ENCODE data around the gene MYO18B. TPM values are rescaled to one million over a fixed set of nuclear protein-coding genes. Genes with fewer than 3 reads are reported as not detected.

MYO18B gene
- total and polyA plus RNA-seq, 9 donors: 47.3 to 92.1 (median 74.7) TPM

GRCh38 chr22:25729016-25729995, 12.7 kb upstream of the MYO18B start:
- H3K27me3 ChIP-seq (ENCODE audit: control insufficient read depth, insufficient read depth, low read length): no peaks in the 10 kb centered on the region
- no peaks in the 10 kb centered on the region for H3K4me1 ChIP-seq (ENCODE audit: control insufficient read depth, insufficient read depth, low read length)
- H3K4me3 ChIP-seq (ENCODE audit: low read length): no peak overlapping the region
- WGBS (ENCODE audit: insufficient coverage): 84% methylated on average over 9 of the region's 19 CpGs
- no peak for DNase-seq
- no peak overlapping the region for H3K27ac ChIP-seq (ENCODE audit: low read length)
- no peaks in the 10 kb centered on the region for H3K36me3 ChIP-seq (ENCODE audit: control insufficient read depth, insufficient read depth, low read length)
- H3K9me3 ChIP-seq (replicated peaks; ENCODE audit: control insufficient read depth, low read depth, low read length): no peaks in the 10 kb centered on the region

- no peak overlapping the region for H3K4me3 ChIP-seq (ENCODE audit: low read length)
- WGBS (ENCODE audit: insufficient coverage): no CpG with 5 or more reads among the region's 2 CpGs
- H3K27ac ChIP-seq (ENCODE audit: low read length): no peak overlapping the region
- H3K4me1 ChIP-seq (ENCODE audit: control insufficient read depth, insufficient read depth, low read length): no peaks in the 10 kb centered on the region
- no peaks in the 10 kb centered on the region for H3K27me3 ChIP-seq (ENCODE audit: control insufficient read depth, insufficient read depth, low read length)
- no peaks in the 10 kb centered on the region for H3K9me3 ChIP-seq (replicated peaks; ENCODE audit: control insufficient read depth, low read depth, low read length)
- DNase-seq: no peak
- H3K36me3 ChIP-seq (ENCODE audit: control insufficient read depth, insufficient read depth, low read length): no peaks in the 10 kb centered on the region
Observed at GRCh38 chr22:25735650-25736049, 6.3 kb upstream of the MYO18B start.

- no peak for DNase-seq
- peaks cover 3% of the 10 kb centered on the region for H3K4me1 ChIP-seq (ENCODE audit: control insufficient read depth, insufficient read depth, low read length)
- no peaks in the 10 kb centered on the region for H3K9me3 ChIP-seq (replicated peaks; ENCODE audit: control insufficient read depth, low read depth, low read length)
- H3K27me3 ChIP-seq (ENCODE audit: control insufficient read depth, insufficient read depth, low read length): no peaks in the 10 kb centered on the region
- no peak overlapping the region for H3K4me3 ChIP-seq (ENCODE audit: low read length)
- WGBS (ENCODE audit: insufficient coverage): 49% methylated on average over 4 of the region's 9 CpGs
- H3K27ac ChIP-seq (ENCODE audit: low read length): no peak overlapping the region
- no peaks in the 10 kb centered on the region for H3K36me3 ChIP-seq (ENCODE audit: control insufficient read depth, insufficient read depth, low read length)
Observed at GRCh38 chr22:25736378-25737011, 5.5 kb upstream of the MYO18B start.

GRCh38 chr22:25739659-25740344, 2.2 kb upstream of the MYO18B start:
- H3K9me3 ChIP-seq (replicated peaks; ENCODE audit: control insufficient read depth, low read depth, low read length): no peaks in the 10 kb centered on the region
- no peak overlapping the region for H3K27ac ChIP-seq (ENCODE audit: low read length)
- DNase-seq: no peak
- no peaks in the 10 kb centered on the region for H3K27me3 ChIP-seq (ENCODE audit: control insufficient read depth, insufficient read depth, low read length)
- H3K4me3 ChIP-seq (ENCODE audit: low read length): no peak overlapping the region
- peaks cover 16% of the 10 kb centered on the region for H3K4me1 ChIP-seq (ENCODE audit: control insufficient read depth, insufficient read depth, low read length)
- 63% methylated on average over 3 of the region's 11 CpGs for WGBS (ENCODE audit: insufficient coverage)
- H3K36me3 ChIP-seq (ENCODE audit: control insufficient read depth, insufficient read depth, low read length): no peaks in the 10 kb centered on the region

GRCh38 chr22:25742918-25743708, 1.1 kb downstream of the MYO18B start:
- H3K36me3 ChIP-seq (ENCODE audit: control insufficient read depth, insufficient read depth, low read length): no peaks in the 10 kb centered on the region
- H3K27me3 ChIP-seq (ENCODE audit: control insufficient read depth, insufficient read depth, low read length): no peaks in the 10 kb centered on the region
- WGBS (ENCODE audit: insufficient coverage): 70% methylated on average over 6 of the region's 6 CpGs
- DNase-seq: no peak
- no peaks in the 10 kb centered on the region for H3K9me3 ChIP-seq (replicated peaks; ENCODE audit: control insufficient read depth, low read depth, low read length)
- H3K4me1 ChIP-seq (ENCODE audit: control insufficient read depth, insufficient read depth, low read length): peaks cover 46% of the 10 kb centered on the region
- peak overlapping the region; percentile 98 for H3K27ac ChIP-seq (ENCODE audit: low read length)
- H3K4me3 ChIP-seq (ENCODE audit: low read length): peak overlapping the region; percentile 56

GRCh38 chr22:25744694-25745093, 2.7 kb downstream of the MYO18B start:
- H3K4me1 ChIP-seq (ENCODE audit: control insufficient read depth, insufficient read depth, low read length): peaks cover 61% of the 10 kb centered on the region
- DNase-seq: no peak
- peak overlapping the region; percentile 74 for H3K27ac ChIP-seq (ENCODE audit: low read length)
- peaks cover 3% of the 10 kb centered on the region for H3K36me3 ChIP-seq (ENCODE audit: control insufficient read depth, insufficient read depth, low read length)
- no peak overlapping the region for H3K4me3 ChIP-seq (ENCODE audit: low read length)
- H3K9me3 ChIP-seq (replicated peaks; ENCODE audit: control insufficient read depth, low read depth, low read length): no peaks in the 10 kb centered on the region
- no CpG with 5 or more reads among the region's 4 CpGs for WGBS (ENCODE audit: insufficient coverage)
- no peaks in the 10 kb centered on the region for H3K27me3 ChIP-seq (ENCODE audit: control insufficient read depth, insufficient read depth, low read length)

GRCh38 chr22:25745341-25746011, 3.5 kb downstream of the MYO18B start:
- 74% methylated on average over 6 of the region's 7 CpGs for WGBS (ENCODE audit: insufficient coverage)
- DNase-seq: peak; percentile 74
- H3K4me3 ChIP-seq (ENCODE audit: low read length): no peak overlapping the region

GRCh38 chr22:25746012-25746373, 4.0 kb downstream of the MYO18B start:
- Histone ChIP-seq H3K4me1 (ENCODE audit: control insufficient read depth, insufficient read depth, low read length) (peaks cover 73% of the 10 kb centered on the region), H3K4me3 (ENCODE audit: low read length) (no peak overlapping the region)
- WGBS (ENCODE audit: insufficient coverage): no CpG with 5 or more reads among the region's 1 CpG

More at GRCh38 chr22:25745341-25746011, 3.5 kb downstream of the MYO18B start:
- H3K27me3 ChIP-seq (ENCODE audit: control insufficient read depth, insufficient read depth, low read length): no peaks in the 10 kb centered on the region
- no peaks in the 10 kb centered on the region for H3K9me3 ChIP-seq (replicated peaks; ENCODE audit: control insufficient read depth, low read depth, low read length)
- H3K36me3 ChIP-seq (ENCODE audit: control insufficient read depth, insufficient read depth, low read length): peaks cover 3% of the 10 kb centered on the region
- peaks cover 68% of the 10 kb centered on the region for H3K4me1 ChIP-seq (ENCODE audit: control insufficient read depth, insufficient read depth, low read length)
- H3K27ac ChIP-seq (ENCODE audit: low read length): peak overlapping the region; percentile 74

GRCh38 chr22:25747245-25747944, 5.4 kb downstream of the MYO18B start:
- H3K36me3 ChIP-seq (ENCODE audit: control insufficient read depth, insufficient read depth, low read length): peaks cover 7% of the 10 kb centered on the region
- H3K4me1 ChIP-seq (ENCODE audit: control insufficient read depth, insufficient read depth, low read length): peaks cover 76% of the 10 kb centered on the region
- no peaks in the 10 kb centered on the region for H3K9me3 ChIP-seq (replicated peaks; ENCODE audit: control insufficient read depth, low read depth, low read length)
- H3K27me3 ChIP-seq (ENCODE audit: control insufficient read depth, insufficient read depth, low read length): no peaks in the 10 kb centered on the region
- peak overlapping the region; percentile 66 for H3K27ac ChIP-seq (ENCODE audit: low read length)
- no peak overlapping the region for H3K4me3 ChIP-seq (ENCODE audit: low read length)
- 61% methylated on average over 7 of the region's 8 CpGs for WGBS (ENCODE audit: insufficient coverage)
- DNase-seq: peak; percentile 68

More at GRCh38 chr22:25746012-25746373, 4.0 kb downstream of the MYO18B start:
- DNase-seq: no peak
- H3K36me3 ChIP-seq (ENCODE audit: control insufficient read depth, insufficient read depth, low read length): peaks cover 3% of the 10 kb centered on the region
- no peaks in the 10 kb centered on the region for H3K27me3 ChIP-seq (ENCODE audit: control insufficient read depth, insufficient read depth, low read length)
- H3K9me3 ChIP-seq (replicated peaks; ENCODE audit: control insufficient read depth, low read depth, low read length): no peaks in the 10 kb centered on the region
- peak overlapping the region; percentile 71 for H3K27ac ChIP-seq (ENCODE audit: low read length)

All from muscle of leg (tissue), 11 donors.